Panc1 (cell line): ENCODE measurements around the gene RASSF4. TPM values are rescaled to one million over a fixed set of nuclear protein-coding genes. Genes with fewer than 3 reads are reported as not detected.

Experiments used
- ATAC-seq: fragments of 200-7000 bp; cut with Tn5 transposase; 2 replicates; pipeline ENCODE4 v1.9.1; 2020; ENCODE audit warnings: mild to moderate bottlenecking, moderate library complexity
- BruUV-seq: library from RNA; stranded (reverse); fragments of 400-500 nt; replicated peaks from 2 replicates; lab custom pipeline; 2021; lab: Mats Ljungman, UMichigan
- CTCF ChIA-PET: fragments of 300-600 bp; sonication (Branson Sonifier 250); formaldehyde crosslinking; loops from one replicate; lab custom pipeline; 2022; ENCODE audit warnings: antibody characterized with exemption; lab: Charles Lee
- POLR2A ChIA-PET: fragments of 300-600 bp; sonication (Branson Sonifier 250); formaldehyde crosslinking; loops from one replicate; lab custom pipeline; 2022; ENCODE audit warnings: antibody characterized with exemption; lab: Charles Lee
- DNase-seq: peaks from one replicate; pipeline ENCODE4 v3.0.0-alpha.2; 2010; ENCODE audit warnings: low read depth, low spot score
- H3K27ac ChIP-seq: 2 replicates; pipeline ENCODE4 v1.5.1; 2011; ENCODE audit warnings: mild to moderate bottlenecking, low read length, inconsistent platforms
- H3K27me3 ChIP-seq: fragments of 200-500 bp; sonication (Bioruptor generic); 2 replicates; pipeline ENCODE4 v1.6.0; 2014; ENCODE audit warnings: low read length, inconsistent platforms; ENCODE audit not compliant: control insufficient read depth, insufficient read depth
- H3K36me3 ChIP-seq: fragments of 200-500 bp; sonication (Bioruptor generic); 2 replicates; pipeline ENCODE4 v1.5.1; 2014; ENCODE audit warnings: inconsistent platforms, mild to moderate bottlenecking, low read length, moderate library complexity; ENCODE audit not compliant: control insufficient read depth, insufficient read depth
- H3K4me1 ChIP-seq: 2 replicates; pipeline ENCODE4 v1.5.1; 2011; ENCODE audit warnings: inconsistent platforms, mild to moderate bottlenecking, low read length, moderate library complexity; ENCODE audit not compliant: control insufficient read depth, insufficient read depth
- H3K4me3 ChIP-seq, 2 experiments: 2 replicates each; pipeline ENCODE4 v1.5.1; 2011 to 2012; ENCODE audit warnings: low read depth in 2 of 2, low read length in 2 of 2, mild to moderate bottlenecking in 2 of 2, inconsistent platforms in 1 of 2, moderate library complexity in 1 of 2
- H3K9me3 ChIP-seq: fragments of 200-500 bp; sonication (Bioruptor generic); 2 replicates; pipeline ENCODE4 v1.5.1; 2014; ENCODE audit warnings: low read depth, mild to moderate bottlenecking, inconsistent platforms, low read length, moderate library complexity; ENCODE audit not compliant: control insufficient read depth, insufficient read depth
- CTCF ChIP-seq: fragments of 450-650 bp; IDR thresholded peaks from 2 replicates; pipeline ENCODE4 v1.5.1; 2017; ENCODE audit warnings: mild to moderate bottlenecking
- POLR2AphosphoS5 ChIP-seq: IDR thresholded peaks from 2 replicates; pipeline ENCODE4 v1.6.1; 2012; ENCODE audit warnings: mild to moderate bottlenecking, low read depth, low read length, moderate library complexity
- REST ChIP-seq, 2 experiments: IDR thresholded peaks; 2 replicates each; pipeline ENCODE4 v1.6.1; 2011 to 2012; ENCODE audit warnings: low read depth in 2 of 2, control low read depth in 1 of 2, low read length in 1 of 2, mild to moderate bottlenecking in 1 of 2, moderate library complexity in 1 of 2; ENCODE audit not compliant: insufficient read depth in 1 of 2
- SIN3A ChIP-seq: IDR thresholded peaks from 2 replicates; pipeline ENCODE4 v1.6.1; 2012; ENCODE audit warnings: low read depth, mild to moderate bottlenecking, low read length, moderate library complexity, borderline replicate concordance; ENCODE audit not compliant: insufficient read depth
- TCF7L2 ChIP-seq: IDR thresholded peaks from 2 replicates; pipeline ENCODE4 v1.6.1; 2011; ENCODE audit warnings: mild to moderate bottlenecking, low read depth, low read length, inconsistent platforms
- in situ Hi-C: cut with HindIII; loops from 2 replicates; pipeline ENCODE4 v1.10.0; 2016; ENCODE audit warnings: low sequenced_read_pairs, low pct_unique_long_range_greater_than_20kb
- intact Hi-C: fragments of 100-400 bp; cut with micrococcal nuclease; formaldehyde crosslinking; loops from one replicate; pipeline ENCODE4 v1.10.0; 2022; ENCODE audit not compliant: unreplicated experiment
- total RNA-seq: library from RNA; stranded (reverse); gene quantifications from one replicate; pipeline ENCODE4 v1.2.1, GENCODE V29; 2021; ENCODE audit not compliant: unreplicated experiment

Gene RASSF4
- total RNA-seq, 1 experiment from 2014 or later, result 13.9 TPM

- Histone ChIP-seq H3K4me3 (peak overlapping the region; percentile 73 to 78), H3K36me3 (no peaks in the 10 kb centered on the region), H3K4me1 (peaks cover 33% of the 10 kb centered on the region), H3K9me3 (no peaks in the 10 kb centered on the region), H3K27me3 (no peaks in the 10 kb centered on the region), H3K27ac (peak overlapping the region; percentile 85)
- intact Hi-C loops (no loop called here), in situ Hi-C loops (no loop called here)
- POLR2A ChIA-PET, result no interaction called here
- TSS peak; percentile 79 for BruUV-seq
- ATAC-seq, result no peak
- CTCF ChIA-PET, result no interaction called here
- DNase-seq, result no peak
- TF ChIP-seq POLR2AphosphoS5, result no peak
- no peak for TF ChIP-seq SIN3A
- no peak for TF ChIP-seq CTCF
- TF ChIP-seq REST (IDR thresholded peaks at IDR 0.05; ENCODE audit: insufficient read depth in 1 of 2, low read depth in 2 of 2, low read length in 1 of 2), result no peak
Measured at GRCh38 chr10:44958898-44959246, 730 bp upstream of the RASSF4 start.

- intact Hi-C loops (no loop called here), in situ Hi-C loops (no loop called here)
- no peaks in the 10 kb centered on the region for H3K27me3 ChIP-seq
- peak overlapping the region; percentile 77 for H3K27ac ChIP-seq
- ChIA-PET CTCF (no interaction called here), POLR2A (no interaction called here)
- H3K4me3 ChIP-seq, result peak overlapping the region; percentile 73 to 78
- ATAC-seq, result peak; percentile 11
- no peak for DNase-seq
- TF ChIP-seq SIN3A, result no peak
- TF ChIP-seq REST (IDR thresholded peaks at IDR 0.05; ENCODE audit: insufficient read depth in 1 of 2, low read depth in 2 of 2, low read length in 1 of 2), result no peak
- TF ChIP-seq POLR2AphosphoS5, result no peak
- TF ChIP-seq TCF7L2, result no peak
- TF ChIP-seq CTCF, result no peak
- no peaks in the 10 kb centered on the region for H3K9me3 ChIP-seq
- H3K36me3 ChIP-seq, result no peaks in the 10 kb centered on the region
- H3K4me1 ChIP-seq, result peaks cover 45% of the 10 kb centered on the region
- BruUV-seq, result TSS peak; percentile 62
Measured at GRCh38 chr10:44960088-44960460, 472 bp downstream of the RASSF4 start.
